Memory B cell (primary cell): Measurements from ENCODE around the gene PYGO1.
"Not testable (repeated sequence)": the region's sequence is repeated elsewhere in the genome, so short reads cannot be mapped to it uniquely, and the experiment has no call there.

Source experiments
- ATAC-seq: fragments of 150-1000 bp; cut with Tn5 transposase; 2 replicates; pipeline ENCODE4 v1.10.0; 2021; ENCODE audit warnings: low read depth, mild to moderate bottlenecking, moderate library complexity
- DNase-seq, 2 donors: peaks; one replicate each; pipeline ENCODE4 v3.0.0; 2022; ENCODE audit warnings: low spot score in 2 of 2
- H3K27ac Mint-ChIP-seq: one replicate; pipeline ENCODE4 v1.8.0; 2022; ENCODE audit warnings: mild to moderate bottlenecking, moderate library complexity, mixed read lengths
- H3K27me3 Mint-ChIP-seq: one replicate; pipeline ENCODE4 v1.8.0; 2022; ENCODE audit warnings: mixed read lengths
- H3K36me3 Mint-ChIP-seq: one replicate; pipeline ENCODE4 v1.8.0; 2022; ENCODE audit warnings: mild to moderate bottlenecking, mixed read lengths
- H3K4me1 Mint-ChIP-seq: one replicate; pipeline ENCODE4 v1.8.0; 2022; ENCODE audit warnings: mixed read lengths
- H3K4me3 Mint-ChIP-seq: one replicate; pipeline ENCODE4 v1.8.0; 2022; ENCODE audit warnings: mild to moderate bottlenecking, moderate library complexity, mixed read lengths
- H3K9me3 Mint-ChIP-seq: one replicate; pipeline ENCODE4 v1.8.0; 2022; ENCODE audit warnings: mixed read lengths

PYGO1 gene

DNA sequence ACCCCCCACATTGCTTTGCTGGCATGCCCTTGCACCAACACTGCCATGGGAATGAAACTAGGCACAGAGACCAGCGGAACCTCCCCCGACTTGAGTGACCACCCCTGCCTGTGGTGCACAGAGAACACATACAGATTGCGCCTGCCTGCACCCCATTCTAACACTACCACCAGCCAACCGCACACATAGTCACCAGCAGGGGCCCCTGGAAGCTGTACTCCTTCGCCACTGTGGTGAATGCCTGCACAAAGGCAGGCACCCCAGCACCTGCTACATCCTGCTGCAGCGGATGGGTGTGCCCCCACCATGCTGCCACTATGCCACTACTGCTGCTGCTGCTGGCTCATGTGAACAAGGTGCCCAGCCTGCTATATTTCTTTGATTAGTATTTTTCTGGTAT, 52.7 kb downstream of the PYGO1 start:
- DNase-seq: no peak
- ATAC-seq: peak; percentile 42
- no peaks in the 10 kb centered on the region for H3K36me3 Mint-ChIP-seq
- no peak overlapping the region for H3K27ac Mint-ChIP-seq
- H3K4me3 Mint-ChIP-seq: no peak overlapping the region
- H3K27me3 Mint-ChIP-seq: peaks cover 2% of the 10 kb centered on the region
- no peaks in the 10 kb centered on the region for H3K9me3 Mint-ChIP-seq
- peaks cover 18% of the 10 kb centered on the region for H3K4me1 Mint-ChIP-seq

DNA sequence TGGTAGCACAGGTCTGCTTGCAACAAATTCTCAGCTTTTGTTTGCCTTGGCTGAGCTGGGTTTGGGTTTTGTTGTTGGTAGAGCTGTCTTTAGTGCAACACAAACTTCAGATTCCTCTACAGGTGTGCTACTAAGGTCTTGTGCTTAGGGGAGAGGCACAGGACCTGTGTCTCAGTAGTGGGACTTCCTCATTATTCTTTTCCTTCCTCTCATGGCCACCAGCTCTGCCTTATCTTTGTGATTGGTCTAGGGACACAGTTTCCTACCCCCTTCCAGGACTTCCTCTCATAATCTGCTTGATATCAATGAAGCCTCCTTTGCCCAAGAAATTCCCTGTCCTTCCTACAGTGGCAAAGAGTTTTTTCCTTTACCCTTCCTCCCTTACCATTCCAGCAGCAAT, 55.2 kb downstream of the PYGO1 start:
- Mint-ChIP-seq H3K27ac (no peak overlapping the region), H3K9me3 (no peaks in the 10 kb centered on the region), H3K36me3 (no peaks in the 10 kb centered on the region), H3K27me3 (peaks cover 2% of the 10 kb centered on the region), H3K4me3 (no peak overlapping the region), H3K4me1 (peaks cover 18% of the 10 kb centered on the region)
- DNase-seq: no peak
- ATAC-seq: peak; percentile 37

DNA sequence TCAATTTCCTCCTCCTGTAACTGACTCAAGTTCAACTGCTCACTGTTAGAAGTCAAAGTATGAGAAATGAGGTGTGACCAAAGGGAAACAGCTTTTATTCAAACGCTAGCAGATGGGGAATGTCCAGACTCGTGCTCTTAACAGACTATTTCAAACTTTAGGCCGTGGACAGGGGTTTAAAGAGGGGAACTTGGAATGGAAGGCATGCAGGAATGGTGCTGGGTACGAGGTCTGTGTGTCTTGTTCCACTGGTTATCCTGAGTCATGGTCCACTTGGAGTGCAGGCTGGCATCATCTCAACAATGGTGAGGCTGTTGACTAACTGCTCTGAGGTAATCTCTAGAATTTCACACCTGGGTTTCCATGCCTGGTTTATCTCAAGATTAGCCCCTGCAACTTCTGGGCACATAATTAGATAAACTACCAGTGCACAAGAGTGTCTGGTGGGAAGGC, 57.3 kb downstream of the PYGO1 start:
- H3K4me1 Mint-ChIP-seq: peaks cover 18% of the 10 kb centered on the region
- no peak overlapping the region for H3K4me3 Mint-ChIP-seq
- H3K9me3 Mint-ChIP-seq: no peaks in the 10 kb centered on the region
- H3K27me3 Mint-ChIP-seq: peaks cover 8% of the 10 kb centered on the region
- DNase-seq: no peak
- no peak for ATAC-seq
- no peak overlapping the region for H3K27ac Mint-ChIP-seq
- H3K36me3 Mint-ChIP-seq: no peaks in the 10 kb centered on the region

DNA sequence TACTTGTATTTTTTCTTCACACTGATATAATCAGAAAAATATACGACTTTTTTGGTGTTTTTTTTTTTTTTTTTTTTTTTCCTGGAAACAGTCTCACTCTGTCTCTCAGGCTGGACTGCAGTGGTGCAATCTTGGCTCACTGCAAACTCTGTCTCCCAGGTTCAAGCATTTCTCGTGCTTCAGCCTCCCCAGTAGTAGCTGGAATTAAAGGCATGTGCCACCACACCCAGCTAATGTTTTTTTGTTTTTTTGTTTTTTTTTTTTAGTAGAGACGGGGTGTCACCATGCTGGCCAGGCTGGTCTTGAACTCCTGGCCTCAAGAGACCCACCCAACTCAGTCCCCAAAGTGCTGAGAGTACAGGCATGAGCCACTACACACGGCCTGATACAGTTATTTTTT, 59.3 kb downstream of the PYGO1 start:
- no peaks in the 10 kb centered on the region for H3K36me3 Mint-ChIP-seq
- H3K27ac Mint-ChIP-seq: no peak overlapping the region
- peaks cover 8% of the 10 kb centered on the region for H3K27me3 Mint-ChIP-seq
- ATAC-seq (no peak), DNase-seq (no peak)
- peaks cover 10% of the 10 kb centered on the region for H3K4me1 Mint-ChIP-seq
- H3K9me3 Mint-ChIP-seq: no peaks in the 10 kb centered on the region
- H3K4me3 Mint-ChIP-seq: no peak overlapping the region

GRCh38 chr15:55527150-55527549, 61.0 kb downstream of the PYGO1 start:
- no peak overlapping the region for H3K4me3 Mint-ChIP-seq
- no peaks in the 10 kb centered on the region for H3K9me3 Mint-ChIP-seq
- H3K4me1 Mint-ChIP-seq: peaks cover 5% of the 10 kb centered on the region

GRCh38 chr15:55526559-55527036, 61.5 kb downstream of the PYGO1 start:
- DNase-seq (no peak), ATAC-seq (peak; percentile 60)
- Mint-ChIP-seq H3K27ac (no peak overlapping the region), H3K27me3 (peaks cover 11% of the 10 kb centered on the region), H3K4me1 (peaks cover 5% of the 10 kb centered on the region), H3K36me3 (no peaks in the 10 kb centered on the region), H3K4me3 (no peak overlapping the region), H3K9me3 (no peaks in the 10 kb centered on the region)

More at GRCh38 chr15:55527150-55527549, 61.0 kb downstream of the PYGO1 start:
- DNase-seq (no peak), ATAC-seq (no peak)
- H3K27me3 Mint-ChIP-seq: peaks cover 11% of the 10 kb centered on the region
- no peaks in the 10 kb centered on the region for H3K36me3 Mint-ChIP-seq
- no peak overlapping the region for H3K27ac Mint-ChIP-seq

- Mint-ChIP-seq H3K27ac (no peak overlapping the region), H3K4me1 (no peaks in the 10 kb centered on the region), H3K4me3 (no peak overlapping the region), H3K27me3 (peaks cover 11% of the 10 kb centered on the region), H3K36me3 (no peaks in the 10 kb centered on the region), H3K9me3 (no peaks in the 10 kb centered on the region)
- ATAC-seq (no peak), DNase-seq (no peak)
Measured at GRCh38 chr15:55522742-55523450, 65.2 kb downstream of the PYGO1 start.

DNA sequence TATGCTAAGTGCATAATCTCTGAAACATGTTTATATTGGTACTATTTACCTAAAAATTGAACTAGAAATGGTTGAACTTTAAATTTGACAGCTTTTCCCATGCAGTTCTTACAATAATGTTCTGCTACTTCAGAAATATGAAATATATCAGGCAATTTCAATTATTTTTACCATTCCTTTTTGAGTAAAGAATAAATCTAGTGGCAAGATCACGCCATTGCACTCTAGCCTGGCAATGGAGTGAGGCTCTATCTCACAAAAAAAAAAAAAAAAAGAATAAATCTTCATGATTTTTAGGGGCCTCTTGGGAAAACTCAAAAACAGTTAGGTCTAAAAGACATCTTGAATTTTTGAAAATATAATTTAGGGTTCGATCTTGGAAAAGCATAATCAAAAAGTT, 69.5 kb downstream of the PYGO1 start:
- no peak overlapping the region for H3K4me3 Mint-ChIP-seq
- ATAC-seq: no peak
- H3K27me3 Mint-ChIP-seq: peaks cover 3% of the 10 kb centered on the region
- H3K9me3 Mint-ChIP-seq: no peaks in the 10 kb centered on the region
- H3K27ac Mint-ChIP-seq: no peak overlapping the region
- DNase-seq: no peak
- no peaks in the 10 kb centered on the region for H3K4me1 Mint-ChIP-seq
- H3K36me3 Mint-ChIP-seq: no peaks in the 10 kb centered on the region

GRCh38 chr15:55518009-55518408, 70.1 kb downstream of the PYGO1 start:
- no peak for DNase-seq
- ATAC-seq: no peak
- Mint-ChIP-seq H3K27ac (no peak overlapping the region), H3K4me1 (no peaks in the 10 kb centered on the region), H3K36me3 (no peaks in the 10 kb centered on the region), H3K27me3 (no peaks in the 10 kb centered on the region), H3K4me3 (no peak overlapping the region), H3K9me3 (no peaks in the 10 kb centered on the region)

GRCh38 chr15:55515991-55516776, 72.0 kb downstream of the PYGO1 start:
- ATAC-seq (no peak), DNase-seq (no peak)
- peaks cover 1% of the 10 kb centered on the region for H3K27me3 Mint-ChIP-seq
- no peaks in the 10 kb centered on the region for H3K36me3 Mint-ChIP-seq
- H3K4me3 Mint-ChIP-seq: no peak overlapping the region
- H3K9me3 Mint-ChIP-seq: no peaks in the 10 kb centered on the region
- no peaks in the 10 kb centered on the region for H3K4me1 Mint-ChIP-seq
- no peak overlapping the region for H3K27ac Mint-ChIP-seq

- Mint-ChIP-seq H3K9me3 (no peaks in the 10 kb centered on the region), H3K4me1 (no peaks in the 10 kb centered on the region), H3K27ac (no peak overlapping the region), H3K4me3 (no peak overlapping the region), H3K27me3 (peaks cover 1% of the 10 kb centered on the region), H3K36me3 (no peaks in the 10 kb centered on the region)
- no peak for DNase-seq
- ATAC-seq: no peak
Measured at GRCh38 chr15:55515491-55515890, 72.7 kb downstream of the PYGO1 start.

DNA sequence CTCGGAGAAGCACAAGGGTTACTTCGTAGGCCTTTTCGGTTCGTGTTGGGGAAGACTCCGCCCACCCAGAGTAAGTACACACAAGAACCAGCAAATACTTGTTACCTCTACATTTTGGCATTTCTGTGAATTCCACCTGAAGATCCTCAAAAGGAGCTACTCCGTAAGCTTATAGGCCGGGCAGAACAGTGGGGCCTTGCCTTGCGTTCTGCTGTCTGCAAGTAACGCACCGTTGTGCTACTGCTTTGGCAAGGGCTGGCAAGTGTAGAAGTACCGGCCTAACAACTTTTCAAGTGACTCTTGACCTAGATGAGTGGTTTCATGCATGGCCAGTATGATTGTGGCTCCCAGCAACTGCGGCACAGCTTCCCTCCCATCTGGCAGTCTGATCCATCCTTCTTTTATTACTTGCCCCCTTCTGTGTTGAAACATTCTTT, 73.7 kb downstream of the PYGO1 start:
- no peaks in the 10 kb centered on the region for H3K9me3 Mint-ChIP-seq
- H3K4me3 Mint-ChIP-seq: no peak overlapping the region
- ATAC-seq: no peak
- H3K27me3 Mint-ChIP-seq: peaks cover 1% of the 10 kb centered on the region
- no peak for DNase-seq
- H3K4me1 Mint-ChIP-seq: no peaks in the 10 kb centered on the region
- no peaks in the 10 kb centered on the region for H3K36me3 Mint-ChIP-seq
- H3K27ac Mint-ChIP-seq: no peak overlapping the region

- not testable (repeated sequence) for H3K36me3 Mint-ChIP-seq, H3K9me3 Mint-ChIP-seq, DNase-seq, ATAC-seq, H3K4me1 Mint-ChIP-seq, H3K27ac Mint-ChIP-seq, H3K4me3 Mint-ChIP-seq, H3K27me3 Mint-ChIP-seq
Measured at GRCh38 chr15:55513621-55514413, 74.3 kb downstream of the PYGO1 start.

DNA sequence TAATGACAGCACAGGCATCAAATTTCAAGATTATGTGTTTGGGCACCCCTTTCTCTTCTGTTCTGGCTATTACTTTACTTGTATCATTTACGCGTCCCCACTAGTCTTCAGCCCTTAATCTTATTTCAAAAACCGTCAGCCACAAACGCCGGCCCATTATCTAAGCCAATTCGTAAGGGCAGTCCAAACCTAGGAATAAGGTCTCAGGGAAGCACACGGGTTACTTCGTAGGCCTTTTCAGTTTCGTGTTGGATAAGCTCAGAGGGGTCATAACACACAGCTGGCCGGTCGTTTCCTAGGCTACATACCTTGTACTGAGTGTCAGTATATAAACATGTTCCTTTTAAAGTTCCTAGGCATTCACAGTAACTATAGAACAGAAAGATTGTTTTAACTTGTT, 75.0 kb downstream of the PYGO1 start:
- Mint-ChIP-seq H3K4me3 (no peak overlapping the region), H3K4me1 (no peaks in the 10 kb centered on the region), H3K9me3 (no peaks in the 10 kb centered on the region), H3K36me3 (no peaks in the 10 kb centered on the region), H3K27ac (no peak overlapping the region), H3K27me3 (peaks cover 1% of the 10 kb centered on the region)
- no peak for DNase-seq
- ATAC-seq: no peak
